GM23248 (cell line): ENCODE measurements around the gene C1QTNF6.

Source experiments
- EZH2 ChIP-seq: fragments of 200-600 bp; sonication (generic); IDR thresholded peaks from 2 replicates; pipeline ENCODE4 v1.6.1; 2018; ENCODE audit warnings: antibody characterized with exemption, mild to moderate bottlenecking; ENCODE audit not compliant: insufficient read depth, poor library complexity, severe bottlenecking
- EZH2phosphoT487 ChIP-seq: fragments of 200-600 bp; sonication (generic); IDR thresholded peaks from 2 replicates; pipeline ENCODE4 v1.6.1; 2018; ENCODE audit warnings: antibody characterized with exemption, moderate library complexity, mild to moderate bottlenecking, low read depth; ENCODE audit not compliant: insufficient read depth

DNA sequence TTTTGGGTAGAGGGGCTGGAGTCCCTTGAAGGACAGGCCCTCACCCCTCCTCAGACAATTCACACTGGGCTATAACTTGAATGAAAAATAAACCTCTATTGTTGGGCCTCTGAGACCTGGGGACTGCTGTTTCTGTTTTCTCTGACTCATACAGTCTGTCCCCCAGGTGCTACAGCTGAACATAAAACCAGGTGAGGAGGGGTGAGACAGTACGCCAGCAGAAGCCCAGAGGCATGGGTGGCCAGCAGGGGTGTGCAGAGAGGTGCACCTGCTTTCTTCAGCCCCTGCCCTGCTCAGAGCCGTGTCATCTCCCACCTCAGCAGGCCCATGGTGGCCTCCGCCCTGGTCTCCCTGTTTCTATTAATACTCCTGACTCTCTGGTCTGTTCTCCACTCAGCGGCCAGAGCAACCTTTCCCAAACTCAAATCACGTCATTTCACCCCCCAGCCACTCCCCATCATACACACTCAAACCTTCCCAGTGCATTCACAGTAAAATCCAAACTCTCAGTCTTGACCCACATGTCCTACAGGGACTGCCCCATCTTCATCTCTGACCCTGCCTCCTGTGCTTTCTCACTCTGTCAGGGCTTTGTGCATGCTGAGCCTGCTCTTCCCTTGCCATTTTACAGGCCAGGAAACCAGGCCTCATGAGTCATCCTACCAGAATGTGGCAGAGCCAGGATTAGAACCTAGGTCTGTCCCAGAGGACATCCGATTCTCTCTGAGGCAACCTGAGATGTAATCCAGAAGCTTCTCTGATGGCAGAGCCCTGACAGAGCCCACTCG is 32.9 kb downstream of the C1QTNF6 start:
- TF ChIP-seq EZH2 (no peak), EZH2phosphoT487 (no peak)
